Measurements from ENCODE around the gene JMJD8. TPM values are rescaled to one million over a fixed set of nuclear protein-coding genes. Genes with fewer than 3 reads are reported as not detected.

Gene JMJD8
- total and polyA plus RNA-seq, 9 of the 15 experiments (the other 6 are each of a cell fraction or from before 2014, with no cell fraction given), result 1.2 to 50.6 (median 29.3) TPM

GRCh38 chr16:680967-681745, 3.0 kb downstream of the JMJD8 start (continued):
- TF ChIP-seq UBTF (IDR thresholded peaks at IDR 0.05; ENCODE audit: borderline replicate concordance in 1 of 2, low read depth in 2 of 2, low read length in 2 of 2) (peak in 1 of 2 experiments; percentile 31; a peak in 1 of 4 replicates), CTCF (IDR thresholded peaks at IDR 0.05 in 2 of 3, conservative IDR thresholded peaks at IDR 0.05 in 1 of 3; ENCODE audit: insufficient read depth in 2 of 3, low read depth in 1 of 3, low read length in 3 of 3) (peak in 2 of 3 experiments; percentile 36; a peak in 5 of 6 replicates), SIN3A (IDR thresholded peaks at IDR 0.05; ENCODE audit: borderline replicate concordance in 2 of 2, control insufficient read depth in 1 of 2, low read depth in 2 of 2, low read length in 2 of 2) (0 out of 4 replicates have a peak, but pooled peaks of 1 of the 2 experiments have one; percentile 35), TFAP4 (CRISPR knock-in tag; IDR thresholded peaks at IDR 0.05; ENCODE audit: borderline replicate concordance) (peak; percentile 17; the same call in 1 of the 2 replicates), TEAD1 (CRISPR knock-in tag; IDR thresholded peaks at IDR 0.05) (peak in 1 of 2 experiments; percentile 24; a peak in 1 of 4 replicates), RAD21 (CRISPR knock-in tag; conservative IDR thresholded peaks at IDR 0.05 in 1 of 2, IDR thresholded peaks at IDR 0.05 in 1 of 2) (peak in 1 of 2 experiments; percentile 20; a peak in 1 of 4 replicates), TRIM28 (IDR thresholded peaks at IDR 0.05) (no peak)

Measured in K562 (cell line).